Uterus (tissue), 4 donors: ENCODE measurements around the gene WNT9A. TPM values are rescaled to one million over a fixed set of nuclear protein-coding genes. Genes with fewer than 3 reads are reported as not detected.

Experiments used
- DNase-seq, 2 donors: peaks; one replicate each; pipeline ENCODE4 v3.0.0-alpha.2; 2019 to 2020
- H3K27ac ChIP-seq, 2 donors: fragments of 200-600 bp; sonication (generic); 1 replicate in 1 of 2; 2 replicates in 1 of 2; pipeline ENCODE4 v1.5.1; 2016 to 2018
- H3K27me3 ChIP-seq, 2 donors: fragments of 200-600 bp; sonication (generic); one replicate each; pipeline ENCODE4 v1.5.1; 2018 to 2019; ENCODE audit warnings: control low read depth in 1 of 2
- H3K36me3 ChIP-seq, 2 donors: fragments of 200-600 bp; sonication (generic); one replicate each; pipeline ENCODE4 v1.5.1; 2019; ENCODE audit warnings: control low read depth in 1 of 2
- H3K4me1 ChIP-seq, 2 donors: fragments of 200-600 bp; sonication (generic); one replicate each; pipeline ENCODE4 v1.5.1; 2018 to 2019; ENCODE audit warnings: control low read depth in 1 of 2
- H3K4me3 ChIP-seq, 2 donors: fragments of 200-600 bp; sonication (generic); 1 replicate in 1 of 2; 2 replicates in 1 of 2; pipeline ENCODE4 v1.5.1; 2018 to 2019; ENCODE audit warnings: mild to moderate bottlenecking in 1 of 2
- H3K9me3 ChIP-seq, 2 donors: fragments of 200-600 bp; sonication (generic); one replicate each; pipeline ENCODE4 v1.5.1; 2019; ENCODE audit warnings: control low read depth in 1 of 2
- CTCF ChIP-seq, 4 experiments: fragments of 200-600 bp in 2 of 4; fragments of 450-650 bp in 2 of 4; sonication (generic) in 2 of 4; IDR thresholded peaks; one replicate each; pipeline ENCODE4 v1.5.1; 2016 to 2019; ENCODE audit warnings: antibody characterized with exemption in 4 of 4, mild to moderate bottlenecking in 2 of 4, moderate library complexity in 1 of 4
- POLR2A ChIP-seq, 2 donors: fragments of 450-650 bp; IDR thresholded peaks; one replicate each; pipeline ENCODE4 v1.6.1; 2016; ENCODE audit warnings: antibody characterized with exemption in 2 of 2, mild to moderate bottlenecking in 1 of 2, moderate library complexity in 1 of 2
- intact Hi-C: fragments of 100-400 bp; cut with DNase I; formaldehyde crosslinking; loops from one replicate; pipeline ENCODE4 v1.15.1; 2023; ENCODE audit warnings: low total_unique reads
- total RNA-seq, 4 donors: library from RNA; depleted of rRNA in 3 of 4; stranded (reverse); fragments of >200 nt in 3 of 4; gene quantifications; one replicate each; pipeline versions ENCODE4 v1.1.0 to v1.2.4, GENCODE V29; 2014 to 2023
- donor health status: DM: yes; HTN: yes; CAD: no.

The WNT9A gene
- total RNA-seq, 4 donors from 2014 or later, result 2.4 to 6.8 (median 4.4) TPM; not detected in 1

GRCh38 chr1:227907439-227908015 lies 40.2 kb downstream of the WNT9A start:
- Histone ChIP-seq H3K4me3 (no peak overlapping the region), H3K27ac (no peak overlapping the region), H3K4me1 (no peaks in the 10 kb centered on the region), H3K27me3 (no peaks in the 10 kb centered on the region), H3K36me3 (no peaks in the 10 kb centered on the region), H3K9me3 (no peaks in the 10 kb centered on the region)
- no peak for DNase-seq
- no peak for TF ChIP-seq POLR2A (IDR thresholded peaks at IDR 0.05)
- TF ChIP-seq CTCF (IDR thresholded peaks at IDR 0.05), result no peak
- intact Hi-C loops, result no loop called here

GRCh38 chr1:227906550-227907071 lies 41.1 kb downstream of the WNT9A start:
- no peak overlapping the region for H3K4me3 ChIP-seq
- TF ChIP-seq CTCF (IDR thresholded peaks at IDR 0.05) (no peak), POLR2A (IDR thresholded peaks at IDR 0.05) (no peak)
- no peaks in the 10 kb centered on the region for H3K9me3 ChIP-seq
- no peak for DNase-seq
- intact Hi-C loops, result no loop called here
- H3K4me1 ChIP-seq, result no peaks in the 10 kb centered on the region
- no peak overlapping the region for H3K27ac ChIP-seq
- no peaks in the 10 kb centered on the region for H3K27me3 ChIP-seq
- H3K36me3 ChIP-seq, result no peaks in the 10 kb centered on the region

DNA sequence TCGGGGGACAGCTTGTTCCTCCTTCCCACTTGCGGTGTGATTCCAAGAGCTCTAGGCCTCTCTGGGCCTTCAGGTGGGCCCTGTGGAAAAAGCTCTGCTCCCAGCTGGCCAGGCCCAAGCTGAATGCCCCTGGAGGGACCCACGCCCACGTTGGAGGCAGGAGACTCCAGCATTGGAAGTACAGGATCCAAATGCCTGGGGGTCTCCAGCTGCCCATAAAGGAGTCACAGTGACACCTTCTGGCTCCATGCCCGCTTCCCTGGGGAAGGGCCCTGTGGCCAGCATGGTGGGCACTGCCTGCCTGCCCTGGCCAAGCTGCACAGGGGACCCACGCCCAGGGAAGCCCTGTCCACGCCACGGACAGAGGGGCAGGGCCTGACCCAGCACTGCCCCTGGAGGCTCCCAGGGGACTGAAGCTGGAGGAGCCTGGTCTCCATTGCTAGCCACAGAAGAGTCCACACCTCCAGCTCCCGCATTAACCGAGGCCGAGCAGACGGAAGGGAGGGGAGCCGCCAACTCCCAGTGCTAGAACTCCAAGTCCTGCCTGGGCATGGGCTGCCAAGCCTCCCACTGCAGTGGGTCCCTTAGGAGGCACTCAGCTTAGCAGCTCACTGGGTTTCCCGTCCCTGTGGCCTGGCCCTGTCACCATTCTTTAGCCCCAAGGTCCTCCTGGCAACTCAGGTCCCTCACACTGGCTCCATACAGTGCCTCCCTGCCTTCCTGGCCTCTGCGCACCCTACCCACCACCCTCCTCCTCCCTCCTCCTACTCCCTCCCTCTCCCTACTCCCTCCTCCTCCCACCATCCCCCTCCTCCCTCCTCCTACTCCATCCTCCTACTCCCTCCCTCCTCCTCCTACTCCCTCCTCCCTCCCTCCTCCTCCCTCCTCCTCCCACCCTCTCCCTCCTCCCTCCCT lies 41.9 kb downstream of the WNT9A start:
- H3K27ac ChIP-seq, result no peak overlapping the region
- no peak overlapping the region for H3K4me3 ChIP-seq
- H3K9me3 ChIP-seq, result no peaks in the 10 kb centered on the region
- H3K27me3 ChIP-seq, result no peaks in the 10 kb centered on the region
- no peaks in the 10 kb centered on the region for H3K36me3 ChIP-seq
- no peaks in the 10 kb centered on the region for H3K4me1 ChIP-seq
- DNase-seq, result no peak
- no peak for TF ChIP-seq CTCF (IDR thresholded peaks at IDR 0.05)
- TF ChIP-seq POLR2A (IDR thresholded peaks at IDR 0.05), result no peak
- intact Hi-C loops, result no loop called here

DNA sequence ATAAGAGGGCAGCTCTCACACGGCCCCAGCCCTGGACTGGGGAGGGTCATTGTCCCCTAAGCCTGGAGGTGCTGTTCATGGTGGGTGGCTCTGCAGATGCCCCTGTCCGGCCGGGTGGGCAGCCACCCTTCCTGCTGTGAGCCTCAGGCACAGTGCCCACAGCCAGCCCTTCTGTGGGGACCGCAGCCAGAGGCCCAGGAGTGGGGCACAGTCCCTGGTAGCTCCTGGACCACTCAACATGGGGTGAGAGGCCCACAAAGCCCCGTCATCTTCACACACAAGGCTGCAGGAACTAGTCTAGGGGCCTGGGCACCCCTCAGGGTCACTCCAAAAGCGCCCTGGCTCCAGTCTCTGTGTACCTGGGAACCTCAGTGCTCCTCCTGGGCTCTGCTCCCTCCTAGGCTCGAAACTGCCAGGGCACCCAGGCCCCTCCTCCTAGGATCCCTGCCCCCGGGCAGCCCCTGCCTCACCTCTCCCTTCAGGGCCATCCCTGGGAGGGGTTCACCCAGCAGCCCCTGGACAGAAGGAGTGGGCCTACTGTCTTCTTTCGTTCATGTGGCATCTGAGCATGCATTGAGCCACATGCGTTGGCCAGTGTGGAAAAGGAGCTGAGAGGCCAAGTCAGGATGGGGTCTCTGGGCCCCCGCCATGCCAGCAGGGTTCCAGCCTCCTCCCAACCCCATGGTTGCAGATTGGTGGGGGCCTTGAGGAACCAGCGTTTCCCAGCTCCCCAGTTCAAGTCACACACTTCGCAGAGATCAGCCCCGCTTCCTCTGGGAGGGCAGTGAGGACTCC lies 43.0 kb downstream of the WNT9A start:
- TF ChIP-seq CTCF (IDR thresholded peaks at IDR 0.05), result no peak
- TF ChIP-seq POLR2A (IDR thresholded peaks at IDR 0.05), result no peak
- DNase-seq, result no peak
- no peaks in the 10 kb centered on the region for H3K36me3 ChIP-seq
- H3K4me1 ChIP-seq, result no peaks in the 10 kb centered on the region
- H3K27ac ChIP-seq, result no peak overlapping the region
- no peaks in the 10 kb centered on the region for H3K9me3 ChIP-seq
- intact Hi-C loops, result no loop called here
- H3K4me3 ChIP-seq, result no peak overlapping the region
- no peaks in the 10 kb centered on the region for H3K27me3 ChIP-seq
